GM21515 (cell line): ENCODE measurements around the gene TRAFD1.

Experiments
- ATAC-seq: cut with Tn5 transposase; IDR thresholded peaks from one replicate; pipeline ENCODE4 v1.9.1; 2021; ENCODE audit not compliant: unreplicated experiment

The TRAFD1 gene

DNA sequence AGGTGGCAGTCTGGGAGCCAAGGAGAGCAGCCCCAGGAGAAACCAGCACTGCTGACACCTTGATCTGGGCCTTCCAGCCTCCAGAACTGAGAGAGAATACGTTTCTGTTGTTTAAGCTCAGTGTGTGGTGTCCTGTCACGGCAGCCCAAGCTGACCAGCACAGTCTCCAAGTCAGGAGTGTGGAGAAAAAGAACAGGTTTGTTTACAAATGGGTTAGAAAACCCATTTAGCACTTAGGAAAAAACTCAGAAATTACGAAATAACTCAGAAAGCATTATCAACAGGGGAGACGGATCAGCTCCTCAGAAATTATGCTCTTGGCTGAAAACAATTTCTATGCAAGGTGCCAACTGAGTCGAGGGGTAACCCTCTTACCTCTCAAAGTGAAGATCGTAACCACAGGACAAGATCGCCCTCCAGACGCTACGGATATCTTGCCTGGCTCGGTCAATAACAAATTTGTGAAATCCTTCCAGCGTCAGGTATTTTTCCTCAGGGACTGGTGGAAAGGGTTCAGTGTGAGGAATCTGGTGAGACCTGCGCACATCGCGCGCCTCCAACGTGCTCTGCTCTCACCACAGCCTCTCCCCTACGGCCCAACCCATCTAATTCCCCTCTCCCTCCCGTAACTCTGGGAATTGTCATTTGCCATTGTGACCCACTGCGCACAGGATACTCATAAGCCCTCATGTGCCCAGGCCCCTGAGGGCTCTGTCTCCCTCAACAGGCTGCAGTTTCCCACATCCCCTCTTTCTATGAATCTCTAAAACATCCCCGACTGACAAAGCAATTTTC is 50.2 kb downstream of the TRAFD1 start:
- ATAC-seq = no peak

DNA sequence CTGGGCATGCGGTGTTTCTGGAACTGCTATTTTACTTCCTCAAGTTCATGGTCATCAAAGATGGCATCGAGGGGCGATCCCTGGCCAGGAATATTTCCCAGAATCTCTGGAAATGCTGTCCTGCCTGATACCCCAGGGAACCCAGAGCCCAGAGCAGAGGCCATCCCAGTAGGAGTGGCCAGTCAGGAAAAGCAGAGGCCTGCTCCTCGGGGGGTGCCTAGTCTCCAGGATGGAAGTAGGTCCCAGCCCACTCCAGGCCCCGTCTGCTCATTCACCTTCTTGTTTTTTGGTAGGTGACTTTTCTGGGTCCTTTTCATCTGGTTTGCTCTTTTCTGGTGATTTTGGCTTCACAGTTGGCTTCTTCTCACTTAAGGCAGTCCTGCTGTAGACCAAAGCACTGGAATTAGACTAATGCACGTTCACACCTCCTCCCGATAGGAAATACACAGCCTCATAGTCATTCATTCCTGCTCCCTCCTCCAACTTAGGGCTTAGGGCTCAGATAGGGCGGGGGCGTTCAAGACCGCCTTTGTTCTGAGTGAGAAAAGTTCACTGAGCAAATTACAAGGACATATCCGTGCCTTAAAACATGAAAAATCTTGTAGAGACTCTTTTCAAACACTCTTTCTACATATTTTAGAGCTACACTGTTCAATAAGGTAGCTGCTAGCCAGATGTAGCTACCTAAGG is 51.1 kb downstream of the TRAFD1 start:
- ATAC-seq = no peak

DNA sequence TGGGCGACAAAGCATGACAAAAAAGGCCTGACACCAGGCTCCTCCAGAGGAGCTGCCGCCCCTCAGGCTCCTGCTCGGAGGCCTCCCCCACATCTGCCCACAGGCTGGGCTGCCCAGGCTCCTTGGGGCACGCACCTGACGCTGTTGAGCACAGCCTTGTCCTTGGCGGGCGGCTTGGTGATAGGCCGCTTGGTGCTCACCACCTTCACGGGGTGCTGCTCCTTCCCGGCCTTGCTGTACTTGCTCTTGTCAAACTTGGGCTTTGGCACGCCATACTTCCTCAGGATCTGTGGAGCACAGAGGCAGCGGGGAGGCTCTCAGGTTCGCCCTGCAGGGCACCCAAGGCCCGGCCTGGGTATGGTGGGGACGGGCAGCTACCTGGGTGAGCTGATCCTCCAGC is 53.4 kb downstream of the TRAFD1 start:
- ATAC-seq = no peak

DNA sequence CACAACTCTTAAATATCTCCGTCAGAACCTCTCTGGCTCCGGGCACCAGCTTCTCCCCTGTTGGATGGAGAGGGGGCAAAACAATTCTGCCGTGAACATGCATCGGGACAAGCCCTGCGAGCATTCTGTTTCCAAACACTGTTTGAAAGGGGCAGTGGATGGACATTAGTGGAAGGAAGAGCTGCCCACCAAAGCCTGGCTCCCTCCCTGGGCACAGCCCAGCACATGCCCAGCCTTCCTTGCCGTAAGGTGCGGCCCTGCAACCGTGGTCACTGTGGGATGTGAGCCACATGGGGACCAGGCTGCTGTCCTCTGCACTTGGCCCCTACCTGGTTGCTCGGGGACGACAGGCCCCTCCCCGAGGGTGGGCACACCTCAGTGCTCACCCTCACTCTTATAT is 54.0 kb downstream of the TRAFD1 start:
- ATAC-seq = no peak

DNA sequence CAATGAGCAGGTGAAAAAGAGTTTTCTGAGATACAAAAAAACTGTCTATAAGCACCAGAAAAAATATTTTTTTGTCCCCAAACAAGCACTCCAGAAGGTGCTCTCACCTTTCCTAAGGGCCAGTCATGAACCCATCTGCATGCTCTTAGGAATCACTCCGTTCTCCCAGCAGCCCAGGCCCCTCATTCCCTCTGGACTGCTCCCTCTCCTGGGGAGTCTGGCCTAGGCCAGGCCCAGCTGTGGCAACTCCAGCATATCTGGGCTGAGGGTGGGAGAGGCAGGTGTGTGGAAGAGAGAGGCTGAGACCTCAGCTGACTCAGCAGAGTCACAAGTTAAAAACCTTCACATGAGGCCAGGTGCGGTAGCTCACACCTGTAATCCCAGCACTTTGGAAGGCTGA is 54.6 kb downstream of the TRAFD1 start:
- no peak for ATAC-seq

DNA sequence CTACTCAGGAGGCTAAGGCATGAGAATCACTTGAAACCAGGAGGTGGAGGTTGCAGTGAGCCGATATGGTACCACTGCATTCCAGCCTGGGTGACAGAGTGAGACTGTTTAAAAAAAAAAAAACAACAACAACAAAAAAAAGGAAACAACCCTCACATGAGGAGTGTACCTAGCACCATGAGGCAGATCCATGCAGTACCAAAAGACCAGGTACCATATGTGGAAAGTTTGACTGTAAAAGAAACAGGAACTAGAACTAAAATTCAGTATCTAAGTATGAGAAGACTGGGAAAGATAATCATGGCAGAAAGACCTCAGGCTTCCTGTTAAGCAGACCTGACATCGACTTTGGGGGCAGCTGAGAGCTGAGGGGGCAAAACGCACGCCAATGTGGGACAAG is 55.1 kb downstream of the TRAFD1 start:
- ATAC-seq = no peak

DNA sequence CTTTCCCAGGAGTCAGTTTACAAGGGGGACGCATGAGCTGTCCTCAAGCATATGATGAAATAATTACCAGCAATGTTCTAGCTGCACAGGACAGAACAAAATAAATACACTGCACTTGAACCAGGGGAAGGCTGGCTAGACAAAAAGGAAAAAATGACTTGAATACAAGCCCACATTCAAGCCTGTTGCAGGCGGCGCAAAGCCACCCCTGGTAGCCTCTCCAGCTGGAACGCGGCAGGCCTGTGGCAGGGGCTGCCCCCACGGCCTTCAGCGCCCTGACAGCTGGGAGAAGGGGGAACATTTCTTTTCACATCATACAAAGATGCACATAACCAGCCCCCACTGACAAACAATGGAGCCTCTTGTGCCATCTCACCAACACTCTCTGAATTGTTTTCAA is 57.1 kb downstream of the TRAFD1 start:
- no peak for ATAC-seq

DNA sequence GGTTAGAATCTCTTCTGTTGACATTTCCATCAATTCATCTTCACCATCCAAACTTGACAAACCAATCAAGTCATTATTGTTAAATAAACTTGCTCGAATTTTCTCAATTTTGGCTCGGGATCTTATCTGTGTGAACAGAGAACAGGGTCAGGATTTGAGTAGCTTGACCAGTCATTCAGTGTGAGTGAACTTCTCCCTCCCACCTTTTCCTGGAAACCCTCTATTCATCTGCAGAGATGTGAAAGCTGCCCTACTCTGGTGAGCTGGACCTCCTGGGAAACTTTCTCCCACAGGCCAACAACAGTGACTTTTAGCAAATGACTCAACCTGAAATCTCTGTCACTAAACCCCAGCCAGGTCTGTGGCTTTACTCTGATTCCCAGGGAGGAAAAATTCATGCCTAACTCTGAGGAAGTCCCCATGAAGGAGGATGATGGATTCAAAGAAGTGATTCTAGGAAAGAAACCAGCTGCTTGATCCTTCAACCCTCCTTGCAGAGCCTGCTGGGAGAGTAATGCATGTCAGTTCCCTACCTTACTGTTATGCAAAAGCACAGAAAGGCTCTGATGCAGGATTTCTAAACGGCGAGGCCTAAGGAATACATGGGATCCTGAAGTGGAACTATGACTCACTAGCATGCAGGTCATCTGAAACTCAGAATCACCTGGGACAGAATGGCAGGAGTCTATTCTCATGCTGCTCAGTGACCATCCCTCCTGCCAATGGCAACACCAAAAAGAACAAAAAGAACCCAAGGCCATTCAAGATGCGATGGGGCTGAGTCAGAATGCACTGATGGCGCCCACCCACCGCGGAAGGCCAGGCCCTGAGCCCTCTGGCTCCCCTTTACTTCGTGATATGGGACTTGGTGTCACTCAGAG is 58.0 kb downstream of the TRAFD1 start:
- ATAC-seq = no peak

DNA sequence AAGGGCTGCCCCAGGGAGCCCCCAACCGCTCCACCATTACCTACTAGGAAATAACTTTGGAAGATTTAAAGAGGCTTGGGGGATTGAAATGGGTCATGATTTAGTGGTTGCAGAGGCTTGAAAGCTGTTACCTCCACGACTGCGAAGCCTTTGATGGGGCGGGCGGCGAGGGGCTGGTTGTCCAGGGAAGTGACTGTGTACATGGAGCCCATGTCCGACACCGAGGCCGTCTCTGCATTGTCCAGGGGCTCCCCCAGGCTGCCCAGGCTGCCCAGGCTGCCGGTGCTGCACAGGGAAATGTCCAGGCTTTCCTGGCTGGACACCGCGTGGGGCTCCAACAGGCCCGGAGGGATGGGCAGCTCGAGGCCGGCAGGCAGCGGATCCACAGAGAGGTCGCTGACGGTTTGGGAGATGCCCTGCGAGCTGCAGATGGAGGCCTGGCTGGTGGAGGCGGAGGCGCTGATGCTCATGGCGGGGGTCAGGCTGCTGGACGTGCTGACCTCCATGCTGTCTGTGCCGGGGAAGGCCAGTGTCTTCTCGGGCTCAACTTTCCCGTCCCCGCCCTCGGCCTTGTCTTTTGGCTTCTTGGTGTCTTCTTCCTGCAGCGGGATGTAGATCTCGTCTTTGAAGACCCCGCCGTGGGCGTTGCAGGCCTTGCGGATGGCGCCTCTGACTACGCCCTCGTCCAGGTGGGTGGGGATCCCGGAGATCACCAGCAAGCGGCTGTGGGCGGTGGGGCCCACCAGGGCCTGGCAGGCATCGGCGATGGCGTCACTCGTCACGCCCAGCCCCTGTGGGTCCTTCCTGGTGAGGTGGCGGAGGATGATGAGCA is 58.9 kb downstream of the TRAFD1 start:
- no peak for ATAC-seq

DNA sequence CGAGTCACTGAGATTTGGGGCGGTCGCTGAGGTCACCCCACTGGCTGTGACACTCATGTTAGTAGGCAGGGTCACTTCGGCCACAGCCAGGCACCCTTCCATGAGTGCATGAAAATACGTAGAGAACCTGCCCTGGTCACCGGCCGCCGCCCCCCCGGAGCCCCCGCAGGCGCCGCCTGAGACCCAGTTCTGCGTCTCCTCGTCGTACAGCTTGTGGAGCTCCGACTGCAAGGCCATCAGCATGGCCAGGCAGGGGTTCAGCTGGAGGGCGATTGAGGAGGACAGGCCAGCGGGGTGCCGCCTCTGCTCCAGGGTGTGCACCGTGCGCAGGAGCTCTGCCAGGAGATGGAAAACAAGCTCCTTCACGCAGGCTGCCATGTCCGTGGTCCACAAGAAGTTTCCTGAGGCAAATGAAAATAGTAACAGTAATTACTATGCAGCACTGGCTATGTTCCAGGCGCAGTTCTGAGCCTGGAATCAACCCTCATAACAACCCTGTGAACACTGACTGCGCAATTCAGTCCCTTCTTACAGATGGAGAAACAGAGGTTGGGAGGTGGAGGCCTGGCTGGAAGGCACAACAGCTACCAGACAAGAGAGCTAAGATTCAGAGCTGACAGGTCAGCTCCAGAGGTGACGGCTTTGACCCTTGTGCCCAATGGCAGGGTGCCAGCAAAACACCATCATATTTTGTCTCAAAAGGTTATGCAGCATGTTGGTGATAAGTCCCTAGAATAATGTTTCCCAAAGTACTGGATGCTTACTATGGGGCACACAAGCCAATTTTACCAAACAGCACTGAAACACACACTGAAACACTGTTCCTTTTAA is 59.9 kb downstream of the TRAFD1 start:
- no peak for ATAC-seq

DNA sequence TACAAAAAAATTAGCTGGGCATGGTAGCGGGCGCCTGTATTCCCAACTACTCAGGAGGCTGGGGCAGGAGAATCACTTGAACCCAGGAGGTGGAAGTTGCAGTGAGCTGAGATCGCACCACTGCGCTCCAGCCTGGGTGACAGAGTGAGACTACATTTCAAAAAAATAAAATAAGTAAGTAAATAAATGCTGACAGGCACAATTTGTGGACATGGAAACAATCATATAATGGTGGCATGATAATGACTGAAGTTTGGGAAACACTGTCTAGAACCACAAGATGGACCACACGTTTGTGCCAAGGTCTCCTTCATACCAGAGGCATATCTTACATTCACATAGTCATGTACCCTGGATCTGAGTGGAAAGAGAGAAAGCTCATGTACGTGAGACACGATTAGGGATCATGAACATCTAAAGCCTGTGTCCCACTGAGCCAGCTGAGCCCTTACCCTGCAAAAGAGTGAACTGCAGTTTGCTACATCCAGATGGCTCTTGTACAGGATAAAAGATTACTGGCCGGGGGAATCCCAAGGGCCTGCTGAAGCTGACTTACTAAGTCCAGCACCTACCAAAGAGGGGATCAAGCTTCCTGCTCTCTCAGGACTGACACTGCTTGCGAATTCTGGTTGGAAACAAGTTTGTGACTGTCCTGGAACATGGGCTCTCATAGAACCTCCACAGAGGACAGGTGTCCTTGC is 62.9 kb downstream of the TRAFD1 start:
- no peak for ATAC-seq

DNA sequence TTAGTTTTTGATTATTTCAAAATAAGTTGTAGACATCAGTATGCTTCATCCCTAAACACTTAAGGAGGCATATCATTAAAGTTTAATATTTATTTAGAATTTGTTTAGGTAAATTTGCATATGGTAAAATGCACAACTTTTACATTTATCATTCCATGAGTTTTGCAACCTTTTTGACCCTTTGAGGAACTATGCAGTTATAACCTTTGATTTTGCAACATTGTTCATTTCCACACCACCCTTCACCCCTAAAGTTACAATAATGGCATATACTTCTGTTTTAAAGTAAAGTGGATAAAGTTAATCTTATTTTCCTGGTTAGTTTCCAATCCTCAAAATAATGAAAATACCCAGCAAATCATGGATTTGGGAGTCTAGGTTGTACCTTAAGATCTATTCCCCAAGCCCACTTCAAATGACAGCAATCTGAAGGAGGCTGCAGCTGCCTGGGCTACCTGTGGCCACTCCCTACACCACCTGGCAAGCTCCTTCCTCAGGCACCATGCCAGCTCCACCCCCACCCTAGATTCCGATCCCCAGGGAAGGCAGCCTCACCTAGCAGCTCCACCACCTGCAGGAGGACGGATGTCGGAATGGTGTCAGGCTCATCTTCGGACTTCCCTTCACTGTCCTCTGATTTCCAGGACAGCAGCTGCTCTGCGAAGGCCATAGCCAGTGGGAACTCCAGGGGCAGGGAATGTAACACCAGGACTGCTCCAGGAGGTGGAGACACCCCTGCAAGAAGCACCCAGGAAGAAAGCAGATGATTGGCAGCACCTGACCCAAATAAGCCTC is 65.1 kb downstream of the TRAFD1 start:
- no peak for ATAC-seq

DNA sequence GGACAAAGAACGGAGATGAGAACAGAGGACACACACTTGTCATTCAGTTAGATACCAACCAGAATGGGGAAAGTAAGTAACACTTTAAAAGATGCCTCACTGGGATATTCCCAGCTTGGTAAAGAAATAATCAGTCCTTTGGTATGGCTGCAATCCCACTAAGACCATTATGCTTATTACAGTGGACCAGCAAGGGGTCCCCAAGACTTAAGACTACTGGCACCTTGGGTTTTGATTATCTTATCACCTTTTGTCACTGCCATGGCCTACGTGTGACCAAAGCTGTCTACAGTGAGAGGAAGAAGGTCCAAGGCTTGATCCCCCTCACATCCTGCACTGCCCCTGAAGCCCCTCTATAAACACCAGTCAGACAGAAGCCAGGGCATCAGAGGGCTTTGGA is 65.8 kb downstream of the TRAFD1 start:
- ATAC-seq = no peak

DNA sequence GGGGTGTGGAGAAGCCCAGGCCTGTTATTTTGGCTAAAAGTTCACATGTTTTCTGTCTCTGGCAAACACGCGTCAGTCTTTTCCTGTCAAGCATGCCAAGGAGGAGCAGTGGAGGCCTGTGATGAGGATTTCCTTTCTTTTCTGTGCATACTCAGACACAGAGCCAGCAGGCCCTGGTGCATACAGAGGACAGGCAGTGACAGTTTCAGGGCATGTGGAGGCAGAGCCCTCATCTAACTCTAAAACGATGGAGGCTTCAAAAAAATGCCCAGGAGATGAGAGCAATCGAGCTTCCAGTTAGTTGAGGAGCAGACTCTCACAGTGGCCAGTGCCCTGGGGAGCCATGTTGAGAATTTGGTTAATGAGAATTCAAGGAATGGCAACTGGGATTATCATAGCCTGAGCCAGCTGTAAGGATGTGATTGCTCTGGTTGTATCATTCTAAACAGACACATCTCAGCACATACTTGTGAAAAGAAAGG is 66.5 kb downstream of the TRAFD1 start:
- ATAC-seq = no peak

DNA sequence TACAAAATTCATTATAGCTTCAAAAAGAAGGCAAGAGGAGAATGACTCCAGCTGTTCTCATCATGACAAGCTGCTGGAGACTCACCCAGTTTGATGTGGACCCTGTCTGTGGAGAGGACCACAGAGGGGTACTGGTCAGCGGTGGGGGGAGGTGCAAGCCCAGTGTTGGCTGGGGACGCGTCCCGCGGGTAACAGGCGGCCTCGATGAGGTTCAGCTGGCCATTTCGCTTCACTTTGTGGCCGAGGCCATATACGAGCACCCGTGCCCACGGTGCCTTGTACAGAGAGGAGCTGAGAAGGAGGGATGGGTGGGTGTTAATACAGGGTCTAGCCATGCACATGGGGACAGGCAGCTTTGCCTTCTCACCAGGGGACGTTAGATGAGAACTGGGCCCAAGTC is 67.1 kb downstream of the TRAFD1 start:
- no peak for ATAC-seq

DNA sequence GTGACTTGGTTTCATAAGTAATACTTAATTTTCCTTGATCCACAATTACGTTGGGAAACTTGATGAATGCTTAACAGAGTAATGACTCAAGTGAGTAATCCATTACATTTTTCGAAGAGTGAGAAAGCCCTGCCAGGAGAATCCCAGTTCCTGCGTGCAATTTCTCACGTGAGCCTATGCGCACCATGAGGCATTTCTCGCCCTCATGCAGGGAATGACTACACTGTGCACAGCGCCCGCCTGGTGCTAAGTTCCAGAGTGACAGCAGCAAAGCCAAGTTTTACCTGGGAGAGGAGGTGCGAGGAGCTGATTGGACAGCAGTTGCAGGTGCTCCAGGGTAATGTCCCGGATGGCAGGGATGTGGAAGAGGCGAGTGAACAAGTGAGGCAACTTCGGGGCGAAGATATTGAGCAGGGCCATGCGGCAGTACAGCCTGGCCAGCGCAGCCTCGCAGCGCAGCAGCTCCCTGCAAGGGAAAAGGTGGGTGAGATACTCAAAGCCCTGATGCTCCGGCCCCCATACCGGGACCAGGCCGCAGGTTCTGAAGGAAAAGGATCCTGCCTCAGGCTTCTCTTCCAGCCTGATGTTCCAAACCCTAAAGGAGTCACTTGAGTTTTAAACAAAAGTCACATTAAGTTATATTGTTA is 69.4 kb downstream of the TRAFD1 start:
- no peak for ATAC-seq

DNA sequence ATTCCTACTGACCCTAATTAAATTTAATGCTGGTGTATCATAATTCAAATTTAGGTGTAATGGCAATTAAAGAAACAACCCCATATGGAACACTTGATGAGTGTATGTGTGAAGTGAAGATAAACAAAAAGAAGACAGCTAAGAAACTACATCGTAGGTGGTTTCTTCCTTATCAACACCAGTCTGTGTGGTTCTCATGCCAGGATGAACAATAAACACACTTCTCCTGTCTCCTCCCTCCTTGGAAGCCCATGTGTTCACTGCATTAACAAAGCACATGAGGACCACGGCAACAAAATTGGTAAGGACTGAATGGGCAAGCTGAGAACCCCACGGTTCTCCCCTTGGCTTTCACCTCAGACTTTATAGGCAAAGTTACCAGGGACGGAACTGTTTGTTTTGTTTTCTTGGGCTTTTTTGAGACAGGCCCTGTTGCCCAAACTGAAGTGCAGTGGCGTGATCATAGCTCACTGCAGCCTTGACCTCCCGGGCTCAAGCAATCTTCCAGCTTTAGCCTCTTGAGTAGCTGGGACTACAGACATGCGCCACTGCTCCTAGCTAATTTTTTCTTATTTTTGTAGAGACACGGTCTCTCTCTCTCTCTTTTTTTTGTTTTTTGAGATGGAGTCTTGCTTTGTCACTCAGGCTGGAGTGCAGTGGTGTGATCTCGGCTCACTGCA is 71.0 kb downstream of the TRAFD1 start:
- no peak for ATAC-seq
